K562 (cell line): Measurements from ENCODE around the gene ACER3. TPM values are rescaled to one million over a fixed set of nuclear protein-coding genes. Genes with fewer than 3 reads are reported as not detected.

Source experiments
- EP300 ChIP-seq: IDR thresholded peaks from 2 replicates; pipeline ENCODE4 v1.6.1; 2012; ENCODE audit warnings: low read length, improper control_type of control experiment
- FOS ChIP-seq: IDR thresholded peaks from 3 replicates; pipeline ENCODE4 v1.6.1; 2011; ENCODE audit not compliant: insufficient read length; ENCODE audit errors: extremely low read depth
- FOXK1 ChIP-seq: sonication (generic); formaldehyde crosslinking; IDR thresholded peaks from 2 replicates; pipeline ENCODE4 v1.8.0; 2022; ENCODE audit warnings: missing genetic modification reagents, mild to moderate bottlenecking, borderline replicate concordance
- GABPB1 ChIP-seq: sonication (generic); formaldehyde crosslinking; IDR thresholded peaks from 2 replicates; pipeline ENCODE4 v1.8.0; 2022; ENCODE audit warnings: mild to moderate bottlenecking, missing genetic modification reagents
- HNRNPUL1 ChIP-seq: fragments of 200-400 bp; formaldehyde crosslinking; IDR thresholded peaks from 2 replicates; pipeline ENCODE4 v1.6.1; 2017; ENCODE audit warnings: low read length
- KLF13 ChIP-seq: fragments of 450-650 bp; IDR thresholded peaks from 2 replicates; pipeline ENCODE4 v1.6.1; 2016; ENCODE audit warnings: missing genetic modification characterization, low read depth, mild to moderate bottlenecking, missing compliant biosample characterization, moderate library complexity, borderline replicate concordance
- NR2F6 ChIP-seq: fragments of 450-650 bp; formaldehyde crosslinking; IDR thresholded peaks from 2 replicates; pipeline ENCODE4 v1.4.0; 2020; ENCODE audit warnings: mild to moderate bottlenecking
- TEAD2 ChIP-seq: fragments of 450-650 bp; IDR thresholded peaks from 2 replicates; pipeline ENCODE4 v1.6.1; 2016; ENCODE audit warnings: missing genetic modification characterization, control low read depth, missing compliant biosample characterization
- ZNF134 ChIP-seq: fragments of 250-450 bp; sonication (Bioruptor Pico); conservative IDR thresholded peaks from 2 replicates; pipeline ENCODE4 v1.4.0; 2020
- ZNF24 ChIP-seq: fragments of 450-650 bp; IDR thresholded peaks from 2 replicates; pipeline ENCODE4 v1.6.1; 2016
- ZNF764 ChIP-seq: fragments of 250-450 bp; sonication (Bioruptor Pico); IDR thresholded peaks from 2 replicates; pipeline ENCODE4 v1.4.0; 2020; ENCODE audit warnings: low read depth, mild to moderate bottlenecking, moderate library complexity
- ZNF79 ChIP-seq: fragments of 250-450 bp; sonication (Bioruptor Pico); IDR thresholded peaks from 2 replicates; pipeline ENCODE4 v1.4.0; 2020; ENCODE audit warnings: low read depth, mild to moderate bottlenecking, moderate library complexity
- polyA plus RNA-seq, 8 experiments: library from polyadenylated mRNA; depleted of rRNA in 4 of 8; stranded (reverse) in 5 of 8; unstranded in 3 of 8; fragments of >200 nt; fragmentation: Nextera tagmentation in 2 of 8; fragmentation: Illumina TruSeq in 1 of 8; extraction: Ambion mirVana in 2 of 8; extraction: Trizol in 1 of 8; gene quantifications; 2 replicates each; pipeline versions ENCODE4 v1.2.1 to v1.2.3, GENCODE V29; 2011 to 2014; ENCODE audit warnings: inconsistent platforms in 1 of 8, missing spikeins in 1 of 8
- total RNA-seq, 7 experiments: library from RNA; depleted of rRNA in 6 of 7; stranded (reverse); fragments of >200 nt in 6 of 7; fragmentation: Illumina TruSeq in 2 of 7; extraction: Trizol in 2 of 7; gene quantifications; 2 replicates each; pipeline versions ENCODE4 v1.2.1 to v1.2.3, GENCODE V29; 2011 to 2021; ENCODE audit warnings: low replicate concordance in 1 of 7
- TF ChIP-seq, protein P1 (sequence below): fragments of 250-450 bp; sonication (Bioruptor Pico); IDR thresholded peaks from 2 replicates; pipeline ENCODE4 v1.5.0; 2021
- TF ChIP-seq, protein P2 (sequence below), 2 experiments: IDR thresholded peaks; 2 replicates each; pipeline ENCODE4 v1.6.1; 2011; ENCODE audit warnings: borderline replicate concordance in 1 of 2, control low read depth in 1 of 2, low read depth in 1 of 2, low read length in 1 of 2, mild to moderate bottlenecking in 1 of 2, mixed read lengths in 1 of 2, moderate library complexity in 1 of 2; ENCODE audit not compliant: insufficient read depth in 1 of 2, insufficient read length in 1 of 2, poor library complexity in 1 of 2, severe bottlenecking in 1 of 2; ENCODE audit errors: extremely low read depth in 1 of 2
- TF ChIP-seq, protein P3 (sequence below): fragments of 250-450 bp; sonication (Bioruptor Pico); IDR thresholded peaks from 2 replicates; pipeline ENCODE4 v1.4.0; 2020; ENCODE audit warnings: borderline replicate concordance
- TF ChIP-seq, protein P4 (sequence below): sonication (generic); formaldehyde crosslinking; IDR thresholded peaks from 2 replicates; pipeline ENCODE4 v1.8.0; 2022; ENCODE audit warnings: mild to moderate bottlenecking, missing genetic modification reagents
- TF ChIP-seq, protein P5 (sequence below): fragments of 250-450 bp; sonication (Bioruptor Pico); IDR thresholded peaks from 2 replicates; pipeline ENCODE4 v1.5.0; 2020; ENCODE audit warnings: mild to moderate bottlenecking, borderline replicate concordance
- TF ChIP-seq, protein P6 (sequence below), 3 experiments: fragments of 200-800 bp in 1 of 3; sonication (Bioruptor generic) in 1 of 3; sonication (generic) in 1 of 3; formaldehyde crosslinking in 1 of 3; IDR thresholded peaks; 2 replicates each; pipeline versions ENCODE4 v1.6.1 to v1.8.0; 2016 to 2022; ENCODE audit warnings: mild to moderate bottlenecking in 2 of 3, missing compliant biosample characterization in 2 of 3, missing genetic modification characterization in 2 of 3, missing genetic modification reagents in 1 of 3

ACER3 gene
- total and polyA plus RNA-seq, 9 of the 15 experiments (the other 6 are each of a cell fraction or from before 2014, with no cell fraction given), result 2.0 to 23.8 (median 9.5) TPM

DNA sequence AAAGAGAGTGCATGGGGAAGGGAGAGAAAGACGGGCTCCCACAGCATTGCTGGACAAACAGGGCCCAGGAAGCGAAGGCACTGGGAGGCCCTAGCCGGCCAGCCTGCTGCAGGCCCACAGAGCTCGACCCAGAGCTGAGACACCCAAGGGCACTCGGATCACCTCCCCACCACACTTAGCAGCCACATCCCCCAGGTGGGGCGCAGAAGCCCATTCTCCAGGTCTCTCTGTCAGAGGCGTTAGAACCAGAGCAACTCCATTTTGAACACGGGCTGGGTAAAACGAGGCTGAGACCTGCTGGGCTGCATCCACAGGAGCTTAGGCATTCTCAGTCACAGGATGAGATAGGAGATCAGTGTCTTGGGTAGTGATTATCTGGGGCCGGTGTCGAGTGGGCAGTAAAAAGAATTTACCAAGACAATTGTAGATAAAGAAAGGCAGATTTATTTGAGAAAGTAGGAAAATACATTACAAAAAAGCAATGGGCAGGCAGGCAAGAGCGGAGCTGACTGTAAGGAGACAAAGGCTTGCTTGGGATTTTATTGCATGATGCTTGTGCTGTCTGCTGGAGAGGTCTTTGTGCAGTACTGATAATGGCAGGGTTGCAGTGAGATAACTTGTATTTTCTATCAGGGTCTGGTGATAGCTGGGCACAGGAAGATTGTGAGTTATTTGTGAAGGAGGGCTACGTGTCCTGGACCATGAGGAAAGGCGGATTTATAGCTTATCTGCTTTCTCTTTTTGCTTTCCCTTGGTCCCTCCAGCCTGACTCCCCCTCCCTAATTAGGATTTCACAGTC is 192.7 kb downstream of the ACER3 start (continued):
- TF ChIP-seq, protein P1, sequence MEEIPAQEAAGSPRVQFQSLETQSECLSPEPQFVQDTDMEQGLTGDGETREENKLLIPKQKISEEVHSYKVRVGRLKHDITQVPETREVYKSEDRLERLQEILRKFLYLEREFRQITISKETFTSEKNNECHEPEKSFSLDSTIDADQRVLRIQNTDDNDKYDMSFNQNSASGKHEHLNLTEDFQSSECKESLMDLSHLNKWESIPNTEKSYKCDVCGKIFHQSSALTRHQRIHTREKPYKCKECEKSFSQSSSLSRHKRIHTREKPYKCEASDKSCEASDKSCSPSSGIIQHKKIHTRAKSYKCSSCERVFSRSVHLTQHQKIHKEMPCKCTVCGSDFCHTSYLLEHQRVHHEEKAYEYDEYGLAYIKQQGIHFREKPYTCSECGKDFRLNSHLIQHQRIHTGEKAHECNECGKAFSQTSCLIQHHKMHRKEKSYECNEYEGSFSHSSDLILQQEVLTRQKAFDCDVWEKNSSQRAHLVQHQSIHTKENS, result no peak
- TF ChIP-seq, protein P2, sequence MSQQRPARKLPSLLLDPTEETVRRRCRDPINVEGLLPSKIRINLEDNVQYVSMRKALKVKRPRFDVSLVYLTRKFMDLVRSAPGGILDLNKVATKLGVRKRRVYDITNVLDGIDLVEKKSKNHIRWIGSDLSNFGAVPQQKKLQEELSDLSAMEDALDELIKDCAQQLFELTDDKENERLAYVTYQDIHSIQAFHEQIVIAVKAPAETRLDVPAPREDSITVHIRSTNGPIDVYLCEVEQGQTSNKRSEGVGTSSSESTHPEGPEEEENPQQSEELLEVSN (IDR thresholded peaks at IDR 0.05; ENCODE audit: borderline replicate concordance in 1 of 2, extremely low read depth in 1 of 2, insufficient read depth in 1 of 2, insufficient read length in 1 of 2, low read depth in 1 of 2, low read length in 1 of 2, poor library complexity in 1 of 2, severe bottlenecking in 1 of 2), result no peak
- TF ChIP-seq TEAD2 (no peak), GABPB1 (CRISPR knock-in tag) (no peak), ZNF764 (CRISPR knock-in tag) (no peak), FOS (no peak), ZNF24 (no peak), NR2F6 (no peak), ZNF134 (peak; percentile 65), HNRNPUL1 (no peak), KLF13 (tag) (peak; percentile 67; the same call in 1 of the 2 replicates), FOXK1 (CRISPR knock-in tag) (no peak), EP300 (peak; percentile 13; the same call in 1 of the 2 replicates), ZNF79 (CRISPR knock-in tag) (peak; percentile 71; the same call in 1 of the 2 replicates)
- TF ChIP-seq, protein P3, sequence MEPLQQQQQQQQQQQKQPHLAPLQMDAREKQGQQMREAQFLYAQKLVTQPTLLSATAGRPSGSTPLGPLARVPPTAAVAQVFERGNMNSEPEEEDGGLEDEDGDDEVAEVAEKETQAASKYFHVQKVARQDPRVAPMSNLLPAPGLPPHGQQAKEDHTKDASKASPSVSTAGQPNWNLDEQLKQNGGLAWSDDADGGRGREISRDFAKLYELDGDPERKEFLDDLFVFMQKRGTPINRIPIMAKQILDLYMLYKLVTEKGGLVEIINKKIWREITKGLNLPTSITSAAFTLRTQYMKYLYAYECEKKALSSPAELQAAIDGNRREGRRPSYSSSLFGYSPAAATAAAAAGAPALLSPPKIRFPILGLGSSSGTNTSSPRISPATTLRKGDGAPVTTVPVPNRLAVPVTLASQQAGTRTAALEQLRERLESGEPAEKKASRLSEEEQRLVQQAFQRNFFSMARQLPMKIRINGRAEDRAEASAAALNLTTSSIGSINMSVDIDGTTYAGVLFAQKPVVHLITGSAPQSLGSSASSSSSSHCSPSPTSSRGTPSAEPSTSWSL (CRISPR knock-in tag), result no peak
- TF ChIP-seq, protein P4, sequence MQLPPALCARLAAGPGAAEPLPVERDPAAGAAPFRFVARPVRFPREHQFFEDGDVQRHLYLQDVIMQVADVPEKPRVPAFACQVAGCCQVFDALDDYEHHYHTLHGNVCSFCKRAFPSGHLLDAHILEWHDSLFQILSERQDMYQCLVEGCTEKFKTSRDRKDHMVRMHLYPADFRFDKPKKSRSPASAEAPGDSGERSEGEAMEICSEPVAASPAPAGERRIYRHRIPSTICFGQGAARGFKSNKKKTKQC (CRISPR knock-in tag), result no peak
- TF ChIP-seq, protein P5, sequence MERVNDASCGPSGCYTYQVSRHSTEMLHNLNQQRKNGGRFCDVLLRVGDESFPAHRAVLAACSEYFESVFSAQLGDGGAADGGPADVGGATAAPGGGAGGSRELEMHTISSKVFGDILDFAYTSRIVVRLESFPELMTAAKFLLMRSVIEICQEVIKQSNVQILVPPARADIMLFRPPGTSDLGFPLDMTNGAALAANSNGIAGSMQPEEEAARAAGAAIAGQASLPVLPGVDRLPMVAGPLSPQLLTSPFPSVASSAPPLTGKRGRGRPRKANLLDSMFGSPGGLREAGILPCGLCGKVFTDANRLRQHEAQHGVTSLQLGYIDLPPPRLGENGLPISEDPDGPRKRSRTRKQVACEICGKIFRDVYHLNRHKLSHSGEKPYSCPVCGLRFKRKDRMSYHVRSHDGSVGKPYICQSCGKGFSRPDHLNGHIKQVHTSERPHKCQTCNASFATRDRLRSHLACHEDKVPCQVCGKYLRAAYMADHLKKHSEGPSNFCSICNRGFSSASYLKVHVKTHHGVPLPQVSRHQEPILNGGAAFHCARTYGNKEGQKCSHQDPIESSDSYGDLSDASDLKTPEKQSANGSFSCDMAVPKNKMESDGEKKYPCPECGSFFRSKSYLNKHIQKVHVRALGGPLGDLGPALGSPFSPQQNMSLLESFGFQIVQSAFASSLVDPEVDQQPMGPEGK (CRISPR knock-in tag), result no peak
- TF ChIP-seq, protein P6, sequence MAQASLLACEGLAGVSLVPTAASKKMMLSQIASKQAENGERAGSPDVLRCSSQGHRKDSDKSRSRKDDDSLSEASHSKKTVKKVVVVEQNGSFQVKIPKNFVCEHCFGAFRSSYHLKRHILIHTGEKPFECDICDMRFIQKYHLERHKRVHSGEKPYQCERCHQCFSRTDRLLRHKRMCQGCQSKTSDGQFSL (CRISPR knock-in tag; IDR thresholded peaks at IDR 0.05), result no peak
- TF ChIP-seq, protein P6 (tag; IDR thresholded peaks at IDR 0.05), result 0 out of 4 replicates have a peak, but pooled peaks of 1 of the 2 experiments have one; percentile 52
